Chondrocyte (in vitro differentiated cells): Measurements from ENCODE around the gene FGD3. TPM values are rescaled to one million over a fixed set of nuclear protein-coding genes. Genes with fewer than 3 reads are reported as not detected.

Experiments
- DNase-seq: peaks from one replicate; pipeline ENCODE4 v3.0.0; 2021; ENCODE audit warnings: mixed read lengths, low spot score
- H3K27ac Mint-ChIP-seq: one replicate; pipeline ENCODE4 v1.8.0; 2021; ENCODE audit warnings: mild to moderate bottlenecking, moderate library complexity, mixed read lengths; ENCODE audit not compliant: unreplicated experiment
- H3K27me3 Mint-ChIP-seq: 2 replicates; pipeline ENCODE4 v1.8.0; 2021; ENCODE audit warnings: low read depth, mixed read lengths
- H3K36me3 Mint-ChIP-seq: 2 replicates; pipeline ENCODE4 v1.8.0; 2021; ENCODE audit warnings: low read depth, mixed read lengths
- H3K4me1 Mint-ChIP-seq: 2 replicates; pipeline ENCODE4 v1.8.0; 2021; ENCODE audit warnings: low read depth, mild to moderate bottlenecking, mixed read lengths
- H3K4me3 Mint-ChIP-seq: one replicate; pipeline ENCODE4 v1.8.0; 2021; ENCODE audit warnings: mild to moderate bottlenecking, moderate library complexity, mixed read lengths; ENCODE audit not compliant: unreplicated experiment
- H3K9me3 Mint-ChIP-seq: 2 replicates; pipeline ENCODE4 v1.8.0; 2021; ENCODE audit warnings: low read depth, mixed read lengths
- CTCF ChIP-seq: fragments of 200-600 bp; sonication (generic); IDR thresholded peaks from 2 replicates; pipeline ENCODE4 v1.5.0; 2021; ENCODE audit warnings: antibody characterized with exemption, mild to moderate bottlenecking, moderate library complexity
- total RNA-seq: library from RNA; stranded (reverse); gene quantifications from 3 replicates; pipeline ENCODE4 v1.2.1, GENCODE V29; 2021

The FGD3 gene
- total RNA-seq, 1 donor from 2014 or later, result not detected

GRCh38 chr9:92980085-92980745 lies 32.9 kb downstream of the FGD3 start:
- no peak overlapping the region for H3K4me3 Mint-ChIP-seq
- H3K9me3 Mint-ChIP-seq, result peaks cover 13% of the 10 kb centered on the region
- H3K27ac Mint-ChIP-seq, result no peak overlapping the region
- no peaks in the 10 kb centered on the region for H3K36me3 Mint-ChIP-seq
- H3K4me1 Mint-ChIP-seq, result no peaks in the 10 kb centered on the region
- no peak for DNase-seq
- peaks cover 4% of the 10 kb centered on the region for H3K27me3 Mint-ChIP-seq
- no peak for TF ChIP-seq CTCF

- Mint-ChIP-seq H3K36me3 (no peaks in the 10 kb centered on the region), H3K4me1 (peaks cover 9% of the 10 kb centered on the region), H3K4me3 (no peak overlapping the region), H3K27me3 (peaks cover 4% of the 10 kb centered on the region), H3K27ac (no peak overlapping the region), H3K9me3 (peaks cover 13% of the 10 kb centered on the region)
- TF ChIP-seq CTCF, result no peak
- DNase-seq, result no peak
Observed at GRCh38 chr9:92982130-92982529, 34.8 kb downstream of the FGD3 start.

GRCh38 chr9:92983984-92984589 lies 36.8 kb downstream of the FGD3 start:
- Mint-ChIP-seq H3K27me3 (peaks cover 11% of the 10 kb centered on the region), H3K9me3 (peaks cover 13% of the 10 kb centered on the region), H3K4me3 (no peak overlapping the region), H3K36me3 (no peaks in the 10 kb centered on the region), H3K4me1 (peaks cover 9% of the 10 kb centered on the region), H3K27ac (no peak overlapping the region)
- no peak for TF ChIP-seq CTCF
- DNase-seq, result no peak

GRCh38 chr9:92984976-92985375 lies 37.7 kb downstream of the FGD3 start:
- Mint-ChIP-seq H3K36me3 (no peaks in the 10 kb centered on the region), H3K4me3 (no peak overlapping the region), H3K27me3 (peaks cover 13% of the 10 kb centered on the region), H3K4me1 (peaks cover 9% of the 10 kb centered on the region), H3K27ac (no peak overlapping the region), H3K9me3 (peaks cover 13% of the 10 kb centered on the region)
- no peak for DNase-seq
- TF ChIP-seq CTCF, result no peak

- H3K4me1 Mint-ChIP-seq, result peaks cover 9% of the 10 kb centered on the region
- H3K27me3 Mint-ChIP-seq, result peaks cover 19% of the 10 kb centered on the region
- peak; percentile 75 for TF ChIP-seq CTCF
- H3K4me3 Mint-ChIP-seq, result no peak overlapping the region
- DNase-seq, result no peak
- peaks cover 13% of the 10 kb centered on the region for H3K9me3 Mint-ChIP-seq
- no peak overlapping the region for H3K27ac Mint-ChIP-seq
- H3K36me3 Mint-ChIP-seq, result no peaks in the 10 kb centered on the region
Observed at GRCh38 chr9:92986176-92987119, 39.1 kb downstream of the FGD3 start.
